NCI-H146 (cell line): ENCODE results near the gene ZNF593.
A peak's percentile ranks its signal among the peaks of the same experiment; 100 is the strongest.

Experiments
- DNase-seq: peaks from one replicate; lab custom pipeline; 2025; lab: John Stamatoyannopoulos, UW

Gene ZNF593

DNA sequence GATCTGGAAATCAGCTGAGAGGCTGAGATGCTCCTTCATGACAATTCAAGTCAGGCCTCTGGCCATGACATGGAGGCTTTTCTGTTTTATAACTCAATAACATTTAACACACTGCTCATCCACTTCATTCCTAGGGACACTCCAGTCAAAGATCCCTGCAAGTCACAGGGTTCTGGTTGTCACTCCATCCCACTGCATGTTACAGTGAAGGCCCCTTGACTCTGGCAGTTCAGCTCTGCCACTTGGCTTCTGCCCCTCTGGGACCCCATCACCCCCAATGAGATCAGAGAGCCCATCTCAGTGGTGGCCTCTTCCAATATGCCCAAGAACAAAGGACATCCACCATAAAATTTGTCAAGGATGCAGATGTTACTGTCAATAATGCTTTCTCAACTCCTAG lies 20.8 kb upstream of the ZNF593 start:
- no peak for DNase-seq

DNA sequence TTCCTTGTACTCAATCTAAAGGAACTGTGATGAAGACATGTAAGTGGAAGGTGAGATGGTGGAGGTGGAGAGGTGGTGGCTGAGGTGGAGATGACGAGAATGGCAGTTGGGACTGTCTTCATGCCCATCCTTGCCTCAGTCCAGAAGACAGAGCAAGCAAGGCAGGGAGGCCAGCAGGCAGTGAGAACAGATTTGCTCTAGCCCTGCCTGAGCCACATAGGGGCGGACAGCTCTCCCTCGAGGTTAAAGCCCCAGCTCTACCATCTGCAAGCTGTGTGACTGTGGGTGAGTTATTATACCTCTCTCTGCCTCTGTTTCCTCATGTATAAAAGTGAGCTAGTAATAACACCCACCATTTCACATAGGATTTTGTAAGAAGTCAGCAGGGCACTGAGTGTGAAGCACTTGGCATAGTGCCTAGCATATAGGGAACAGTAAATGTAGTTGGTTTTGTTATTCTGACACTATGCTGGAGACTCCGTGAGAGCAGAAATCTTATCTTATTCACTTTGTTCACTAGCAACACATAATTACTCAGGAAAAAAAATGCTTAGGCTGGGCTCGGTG lies 15.7 kb upstream of the ZNF593 start:
- DNase-seq, result no peak

DNA sequence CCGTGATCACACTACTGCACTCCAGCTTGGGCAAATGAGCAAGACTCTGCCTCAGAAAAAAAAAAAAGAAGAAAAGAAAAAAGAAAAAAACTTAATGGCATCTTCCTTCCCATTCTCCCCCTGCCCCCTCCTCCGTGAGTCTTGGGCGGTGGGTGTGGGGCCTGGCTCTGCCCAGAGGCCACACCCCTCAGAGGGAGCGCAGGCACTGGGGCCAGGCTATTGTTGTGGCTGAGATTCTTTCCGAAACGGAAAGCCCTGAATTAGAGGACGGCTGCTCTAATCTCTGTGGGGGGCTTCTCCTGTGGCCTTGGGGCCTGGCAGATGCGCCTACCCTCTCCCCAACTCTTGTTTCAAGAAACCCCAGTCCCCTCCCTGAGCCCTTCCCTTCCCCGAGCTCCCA lies 15.0 kb upstream of the ZNF593 start:
- no peak for DNase-seq

DNA sequence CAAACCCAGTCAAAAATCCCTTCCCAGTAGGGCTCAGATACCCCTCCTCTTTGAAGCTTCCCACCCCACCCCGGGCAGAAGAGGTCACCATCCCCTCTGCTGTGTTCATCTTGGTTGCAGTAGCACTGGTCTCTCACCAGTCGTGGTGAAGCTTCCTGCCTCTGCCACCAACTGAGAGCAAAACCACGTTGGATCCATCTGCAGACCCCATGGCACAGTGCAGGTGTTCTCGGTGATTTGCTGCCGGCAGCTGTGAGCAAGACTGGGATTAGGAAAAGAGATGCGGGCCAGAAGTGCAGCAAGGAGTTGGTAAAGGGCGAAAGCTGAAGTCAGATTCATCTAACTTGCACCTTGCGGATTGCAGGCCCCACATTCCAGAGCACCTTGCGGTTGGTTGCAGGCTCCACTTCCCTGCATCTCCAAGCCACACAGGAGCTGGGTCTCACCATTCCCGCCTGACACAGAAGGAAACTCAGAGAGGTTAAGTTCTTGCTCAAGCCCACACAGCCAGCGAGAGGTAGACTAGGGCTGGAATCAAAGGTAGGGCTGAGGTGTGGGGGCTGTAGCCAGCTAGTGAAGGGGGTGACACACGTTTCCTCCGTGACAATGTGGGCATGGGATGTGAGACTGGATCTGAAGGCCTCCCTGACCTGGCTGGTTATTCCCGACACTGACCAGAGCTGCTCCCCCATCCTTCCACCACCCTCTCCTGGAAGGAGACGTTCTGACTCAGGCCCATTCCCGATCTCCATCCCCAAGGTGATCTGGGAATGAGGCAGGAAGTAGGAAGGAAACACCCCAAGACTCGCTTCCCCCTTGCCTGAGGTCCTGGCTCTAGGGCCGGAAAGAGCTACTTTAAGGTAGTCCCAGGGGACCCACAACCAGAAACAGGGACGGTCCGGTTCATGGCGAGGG lies 14.1 kb upstream of the ZNF593 start:
- DNase-seq, result no peak

DNA sequence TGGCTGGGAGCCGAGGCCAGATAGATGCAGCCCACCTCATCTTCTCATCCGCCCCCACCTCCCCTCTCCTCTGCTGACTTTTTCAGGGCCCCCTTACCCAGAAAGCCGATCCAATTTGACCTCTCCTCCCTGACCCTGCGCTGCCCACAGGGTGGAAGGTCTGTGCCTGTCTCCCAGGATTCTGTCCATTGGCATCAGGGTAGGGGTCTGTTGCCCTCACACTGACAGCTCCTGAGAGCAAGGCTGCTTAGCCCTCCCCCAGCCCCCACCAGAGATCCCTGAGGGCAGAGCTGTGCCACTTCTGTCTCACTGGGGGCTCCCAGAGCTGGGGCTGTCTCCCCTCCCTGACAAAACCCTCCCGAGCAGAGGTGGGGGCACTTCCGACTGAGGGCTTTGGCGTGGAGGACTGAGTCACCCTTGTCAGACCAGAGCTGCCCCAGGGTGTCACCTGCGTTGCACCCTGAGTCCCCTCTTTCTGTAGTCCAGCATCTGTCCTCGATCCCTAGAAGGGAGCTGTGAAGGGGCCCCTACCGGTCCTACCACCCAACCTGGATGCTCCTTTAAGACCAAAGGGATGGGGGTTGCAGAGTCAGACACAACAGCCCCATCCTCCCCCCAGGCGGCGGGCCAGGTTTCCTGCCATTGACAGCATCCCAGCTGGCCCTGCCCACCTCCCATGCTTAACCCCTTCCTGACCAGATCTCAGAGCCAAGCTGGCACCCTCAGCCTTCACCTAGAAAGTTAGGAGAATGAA lies 13.2 kb upstream of the ZNF593 start:
- no peak for DNase-seq

DNA sequence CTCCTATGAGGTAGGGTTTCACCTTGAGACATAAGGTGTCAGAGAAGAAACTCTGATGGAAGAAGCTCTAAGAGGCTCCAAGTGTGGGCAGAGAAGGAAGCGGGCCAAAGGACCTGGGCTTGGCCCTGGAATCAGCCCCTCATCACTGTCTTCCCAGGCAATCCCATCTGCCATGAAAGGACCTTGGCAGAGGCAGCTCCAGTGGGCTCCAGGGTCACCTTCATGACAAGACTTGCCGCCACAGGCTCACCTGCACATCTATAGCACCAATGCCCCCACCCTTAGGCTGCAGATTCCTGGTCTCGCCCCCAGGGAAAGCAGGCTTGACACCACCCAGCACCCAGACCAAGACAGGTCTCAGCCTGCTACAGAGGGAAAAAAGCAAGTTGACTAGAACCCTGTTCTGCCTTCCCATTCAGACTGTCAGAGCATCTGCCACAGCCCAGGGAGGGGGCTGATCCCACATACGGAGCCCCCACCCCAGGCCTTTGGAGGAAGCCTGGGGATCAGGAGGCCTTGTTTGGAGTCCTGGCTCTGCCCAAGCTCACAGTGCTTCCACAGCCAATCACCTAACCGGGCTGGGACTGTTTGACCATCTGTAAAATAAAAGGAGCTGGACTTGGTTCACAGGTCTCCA lies 11.3 kb upstream of the ZNF593 start:
- DNase-seq, result no peak

DNA sequence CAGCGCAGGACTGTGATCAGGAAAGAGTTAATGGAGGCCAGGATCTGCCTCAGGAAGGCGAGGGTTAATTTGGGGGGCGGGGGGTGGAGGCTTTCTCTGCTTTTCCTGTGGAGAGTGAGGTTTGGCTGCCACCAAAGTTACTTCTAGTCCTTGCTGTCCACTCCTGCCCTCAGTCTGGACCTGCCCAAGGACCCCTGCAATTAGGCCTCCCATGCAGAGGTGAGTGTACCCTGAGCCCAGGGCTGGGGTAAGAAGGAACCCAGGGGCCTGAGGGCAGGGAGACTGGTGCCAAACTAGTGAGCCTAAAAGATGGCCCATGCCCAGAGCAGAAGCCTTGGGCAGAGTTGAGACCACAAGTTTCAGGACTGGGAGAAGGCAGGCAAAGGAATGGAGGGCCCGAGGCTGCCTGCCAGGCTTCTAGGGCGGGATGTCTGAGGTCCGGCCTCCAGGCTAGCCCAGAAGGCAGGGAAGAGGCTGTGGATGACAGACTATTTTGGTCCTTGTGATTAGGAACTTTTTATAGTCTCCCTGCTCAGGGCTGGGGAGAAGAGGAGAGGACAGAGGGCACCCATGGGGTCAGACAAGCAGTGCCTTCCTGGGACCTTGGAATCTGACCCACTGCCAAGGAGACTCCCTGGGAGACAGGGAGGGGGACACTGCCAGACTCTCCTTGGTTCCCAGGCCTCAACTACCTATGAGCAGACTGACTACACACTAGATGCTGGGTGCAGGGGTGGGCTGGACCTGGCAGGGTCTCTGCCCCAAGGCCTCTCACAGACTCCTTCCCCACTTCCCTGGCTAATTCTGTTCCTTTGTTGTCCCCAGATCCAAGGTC lies 10.6 kb upstream of the ZNF593 start, which contains the start of gene FAM110D:
TSS of gene FAM110D (plus strand) at position 172 of the 835 bp plus-strand sequence. CDS start 2,213 bp downstream, outside the sequence.
- DNase-seq, result no peak

DNA sequence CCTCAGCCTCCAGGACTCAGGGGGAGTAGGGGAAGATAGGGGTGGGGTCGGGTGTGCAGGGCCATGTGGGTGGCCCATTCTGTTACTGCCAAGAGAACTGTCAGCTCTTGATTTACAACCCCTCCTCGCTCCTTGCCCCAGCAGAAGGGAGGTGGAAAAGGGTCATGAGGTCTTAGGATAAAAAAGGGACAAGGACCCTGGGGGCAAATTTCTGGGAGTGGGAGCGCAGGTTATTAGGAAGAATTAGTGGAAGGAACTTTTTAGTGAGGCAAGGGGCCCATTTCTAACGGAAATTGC lies 10.0 kb upstream of the ZNF593 start:
- no peak for DNase-seq

DNA sequence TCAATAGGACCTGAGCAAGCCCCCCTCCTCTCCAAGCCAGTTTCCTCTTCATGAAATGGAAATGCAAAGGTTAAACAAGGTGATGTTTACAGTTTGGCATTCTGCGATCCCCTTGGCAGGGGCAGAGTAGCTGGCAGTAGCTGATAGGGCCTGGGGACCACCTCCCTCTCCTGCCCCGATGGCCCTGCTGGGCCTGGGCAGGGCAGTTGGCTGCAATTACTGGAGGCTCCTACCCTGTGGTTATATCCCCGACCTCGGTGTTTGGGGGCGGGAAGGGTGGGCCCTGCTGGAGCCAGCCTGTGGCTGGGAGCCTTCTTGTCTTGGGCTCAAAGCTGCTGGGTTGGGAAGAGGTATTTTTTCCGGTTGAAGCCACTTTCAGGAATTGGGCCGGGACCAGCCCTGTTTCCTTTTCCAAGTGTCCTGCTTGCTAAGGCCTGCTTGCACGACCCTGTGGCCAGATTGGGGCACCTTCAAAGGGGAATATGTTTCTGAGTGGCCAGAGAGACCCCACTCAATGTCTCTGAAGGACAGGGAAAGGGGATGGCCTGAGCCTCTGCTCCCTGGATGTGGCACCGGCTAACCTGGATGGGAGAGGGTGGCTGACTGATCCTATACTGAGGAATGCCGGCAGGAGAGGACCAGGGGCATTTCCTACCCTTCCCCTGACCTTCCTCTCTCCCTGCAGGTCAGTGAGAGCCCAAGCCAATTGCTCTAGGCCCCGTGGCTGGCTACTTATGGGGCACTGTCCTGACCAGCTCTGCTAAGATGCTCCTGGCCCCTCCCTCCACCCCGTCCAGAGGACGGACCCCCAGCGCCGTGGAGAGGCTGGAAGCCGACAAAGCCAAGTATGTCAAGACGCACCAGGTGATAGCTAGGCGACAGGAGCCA lies 8.9 kb upstream of the ZNF593 start:
- DNase-seq, result peak; percentile 10

DNA sequence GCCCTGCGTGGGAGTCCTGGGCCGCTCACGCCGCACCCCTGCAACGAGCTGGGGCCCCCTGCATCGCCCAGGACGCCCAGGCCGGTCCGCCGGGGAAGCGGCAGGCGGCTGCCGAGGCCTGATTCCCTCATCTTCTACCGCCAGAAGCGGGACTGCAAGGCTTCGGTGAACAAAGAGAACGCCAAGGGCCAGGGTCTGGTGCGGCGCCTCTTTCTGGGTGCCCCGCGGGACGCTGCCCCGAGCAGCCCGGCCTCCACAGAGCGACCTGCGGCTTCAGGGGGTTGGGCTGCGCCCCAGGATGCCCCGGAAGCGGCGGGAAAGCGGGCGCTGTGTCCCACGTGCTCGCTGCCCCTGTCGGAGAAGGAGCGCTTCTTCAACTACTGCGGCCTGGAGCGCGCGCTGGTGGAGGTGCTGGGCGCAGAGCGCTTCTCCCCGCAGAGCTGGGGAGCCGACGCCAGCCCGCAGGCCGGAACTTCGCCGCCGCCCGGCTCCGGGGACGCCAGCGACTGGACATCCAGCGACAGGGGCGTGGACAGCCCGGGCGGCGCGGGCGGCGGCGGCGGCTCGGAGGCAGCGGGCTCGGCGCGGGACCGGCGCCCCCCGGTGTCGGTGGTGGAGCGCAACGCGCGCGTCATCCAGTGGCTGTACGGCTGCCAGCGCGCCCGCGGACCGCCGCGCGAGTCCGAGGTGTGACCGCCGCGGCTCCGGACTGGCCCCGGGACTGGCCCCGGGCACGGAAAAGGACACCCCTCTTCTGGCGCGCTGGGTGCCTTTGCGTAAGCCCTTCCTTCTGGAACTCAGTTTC lies 8.1 kb upstream of the ZNF593 start:
- peak; percentile 56 for DNase-seq

DNA sequence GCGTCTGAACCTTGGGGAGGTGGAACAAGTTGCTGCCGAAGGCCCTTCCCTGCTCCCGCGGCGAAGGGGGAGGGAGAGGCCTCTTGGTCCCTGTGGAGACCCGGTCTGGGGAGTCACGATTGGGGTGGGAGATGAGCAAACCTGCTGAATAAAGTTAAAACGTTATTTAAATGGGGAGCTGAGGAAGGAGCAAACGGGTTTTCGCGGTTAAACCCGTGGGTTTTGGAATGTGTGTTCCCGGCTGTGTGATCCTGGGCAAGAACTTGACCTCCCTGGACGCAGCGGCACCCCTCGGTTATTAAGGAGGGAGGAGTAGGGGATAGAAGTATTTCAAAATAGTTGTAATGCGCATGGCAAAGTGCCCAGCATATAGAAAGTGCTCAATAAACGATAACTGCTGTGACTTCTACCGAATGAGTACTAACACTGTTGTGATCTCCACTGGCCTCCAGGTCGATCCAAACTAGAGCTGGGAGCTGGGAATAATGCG lies 7.4 kb upstream of the ZNF593 start:
- peak; percentile 34 for DNase-seq

DNA sequence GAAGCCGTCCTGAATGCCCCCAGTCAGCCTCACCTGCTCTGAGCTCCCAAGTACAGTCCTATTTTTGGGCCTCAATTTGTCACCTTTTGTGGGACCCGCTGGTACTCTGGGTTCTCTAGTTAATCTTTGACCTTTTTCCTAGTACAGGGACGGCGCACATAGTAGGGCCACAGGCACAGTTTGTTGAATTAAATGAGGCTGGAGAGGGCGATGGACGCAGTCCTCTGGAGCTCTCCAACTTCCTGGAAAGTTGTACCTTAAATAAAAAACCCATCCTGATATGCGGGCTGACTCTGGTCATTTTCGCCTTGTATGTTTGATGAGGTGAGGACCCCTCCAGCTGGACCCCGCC lies 6.0 kb upstream of the ZNF593 start:
- no peak for DNase-seq

DNA sequence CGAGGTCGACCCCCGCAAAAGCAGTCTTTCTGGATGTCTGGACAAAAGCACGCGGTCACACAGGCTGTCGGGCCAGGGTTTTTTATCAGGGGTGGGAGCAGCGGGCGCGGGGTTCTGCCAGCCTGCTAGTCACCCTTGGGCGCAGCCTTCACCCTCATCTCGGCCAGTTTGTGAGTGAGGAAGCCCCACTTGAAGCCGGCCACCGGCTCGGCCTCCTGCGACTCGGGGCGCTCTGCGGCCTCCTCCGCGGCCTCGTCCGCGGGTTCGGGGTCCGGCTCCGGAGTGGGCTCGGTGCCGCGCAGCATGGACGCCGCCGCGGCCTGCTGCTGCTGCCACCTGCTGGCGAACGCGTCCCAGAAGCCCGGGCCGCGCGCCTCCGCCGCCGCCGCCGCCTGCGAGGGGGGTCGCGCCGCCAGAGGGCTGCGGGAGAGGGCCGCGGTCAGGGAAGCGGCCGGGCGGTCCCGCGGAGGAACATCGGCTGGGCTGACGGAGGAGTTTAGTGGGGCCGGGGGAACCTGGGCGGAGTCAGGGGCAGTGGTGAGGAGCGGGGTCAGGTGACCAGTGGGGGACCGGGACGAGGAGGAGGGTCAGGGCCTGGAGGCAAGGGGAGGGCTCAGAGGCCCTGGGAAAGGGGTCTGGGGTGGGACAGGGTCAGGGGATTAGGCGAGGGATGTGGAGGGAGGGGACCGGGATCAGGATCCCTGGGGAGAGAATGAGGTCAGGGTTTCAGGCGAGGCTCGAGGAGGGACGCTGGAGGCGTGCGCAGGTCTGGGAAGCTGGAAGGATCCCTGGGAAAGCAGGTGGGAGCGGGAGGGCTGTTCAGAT lies 5.5 kb upstream of the ZNF593 start:
- DNase-seq, result peak; percentile 20

DNA sequence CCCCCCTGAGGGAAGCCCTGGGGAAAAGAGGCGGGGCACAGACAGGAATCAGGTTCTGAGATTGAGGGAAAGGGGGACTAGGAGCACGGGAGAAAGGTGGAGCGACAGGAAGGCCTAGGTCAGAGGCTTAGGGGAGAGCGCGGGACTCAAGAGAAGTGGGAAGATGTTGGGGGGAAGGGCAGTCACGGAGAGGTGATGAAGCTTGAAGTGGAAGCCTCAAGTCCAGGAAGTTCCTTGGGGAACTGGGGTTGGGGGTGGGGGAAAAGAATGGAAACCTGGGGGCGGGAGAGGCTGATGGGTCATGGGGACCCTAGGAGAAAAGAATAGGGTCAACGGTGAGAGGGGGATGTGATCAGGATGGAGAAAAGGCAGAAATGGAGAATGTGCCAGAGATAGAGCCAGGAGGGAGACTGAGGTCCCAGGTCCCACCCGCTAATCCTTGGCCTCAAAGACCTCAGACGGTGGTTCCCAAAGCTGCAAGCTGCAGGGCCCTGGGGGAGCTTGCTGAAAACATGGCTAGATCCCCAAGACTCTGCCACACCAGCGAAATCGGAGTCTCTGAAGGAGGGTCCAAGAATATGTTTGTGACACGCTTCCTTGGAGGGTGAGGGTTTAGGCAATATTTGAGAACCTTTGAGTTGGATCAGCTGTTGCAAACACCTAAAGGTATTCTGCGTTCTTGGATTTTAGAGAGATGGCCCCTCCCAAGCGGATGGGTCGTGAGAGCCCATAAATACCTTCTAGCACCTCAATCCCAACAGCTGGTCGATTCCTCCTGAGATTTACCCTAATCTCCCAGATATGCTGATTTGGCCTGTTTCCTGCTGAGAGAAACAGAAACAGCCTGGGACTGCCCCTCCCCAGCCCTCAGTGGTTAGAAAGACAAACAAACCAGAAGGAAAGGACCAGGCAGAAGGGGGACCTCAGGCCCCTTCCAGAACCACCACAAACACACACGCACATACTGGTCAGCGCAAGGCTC lies 4.6 kb upstream of the ZNF593 start:
- no peak for DNase-seq

DNA sequence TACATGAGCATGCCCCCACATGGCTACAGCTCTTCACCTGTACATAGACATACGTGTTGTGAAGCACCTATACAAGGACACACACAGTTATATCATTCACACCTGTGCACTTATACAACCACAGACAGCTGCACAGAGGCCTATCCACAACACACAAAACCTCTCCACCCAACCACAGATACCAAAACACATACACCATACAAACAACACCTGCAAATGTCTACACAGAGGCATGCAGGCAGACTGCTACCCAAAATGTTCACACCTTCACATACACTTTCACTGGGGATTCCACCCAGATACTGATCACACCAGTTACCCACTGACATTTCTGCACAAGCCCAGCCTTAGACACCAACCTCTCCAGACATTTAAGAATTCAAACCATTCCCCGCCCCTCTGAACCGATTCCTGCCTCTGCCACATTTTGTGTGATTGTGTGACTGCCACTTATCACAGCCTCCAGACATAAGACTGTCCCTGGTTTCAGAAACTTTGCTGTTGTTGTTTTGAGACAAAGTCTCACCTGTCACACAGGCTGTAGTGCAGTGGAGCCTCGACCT lies 2.9 kb upstream of the ZNF593 start:
- DNase-seq, result no peak

DNA sequence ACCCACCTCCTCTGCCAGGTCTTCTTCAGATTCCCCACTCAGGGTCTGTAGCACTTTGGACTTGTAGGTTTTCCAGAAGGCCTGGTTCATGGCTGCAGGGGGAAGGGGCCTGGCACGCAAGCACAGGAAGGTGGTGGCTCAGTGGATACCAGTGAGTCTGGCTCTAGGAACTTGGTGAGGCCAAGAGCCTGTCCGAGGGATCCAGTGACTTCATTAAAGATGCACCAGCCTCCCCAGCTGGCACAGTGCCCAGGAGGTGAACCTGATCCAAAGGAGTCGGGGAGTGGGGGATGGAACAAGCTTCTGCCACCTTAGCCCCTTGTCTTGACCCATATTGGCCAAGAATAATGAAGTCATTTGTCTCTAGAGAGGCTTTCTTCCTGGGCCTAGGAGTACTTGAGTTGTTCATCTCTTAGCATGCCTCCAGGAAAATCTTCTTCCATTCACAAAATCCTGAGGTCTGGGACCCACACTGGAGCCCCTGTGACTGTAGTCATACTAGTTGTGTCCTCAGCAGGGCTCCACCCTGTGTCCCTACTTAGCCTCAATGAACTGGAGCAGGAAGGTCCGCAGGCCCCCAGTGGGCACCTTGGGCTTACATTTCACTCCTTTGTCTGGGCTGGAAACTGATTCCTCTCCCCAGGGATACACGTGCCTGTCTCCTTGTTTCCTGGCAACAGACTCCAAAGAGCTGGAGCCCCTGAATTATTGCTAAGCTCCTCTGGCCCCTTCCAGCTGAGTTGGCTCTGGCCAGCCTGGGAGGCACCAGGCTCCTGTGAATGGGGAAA lies 1.1 kb upstream of the ZNF593 start, which contains the start of gene C1orf232:
TSS of gene C1orf232 (minus strand) at position 554 of the 788 bp plus-strand sequence. CDS start at position 90, 464 bp downstream.
- DNase-seq, result peak; percentile 21
